ENCODE data around the gene ZNF268.
A peak's percentile ranks its signal among the peaks of the same experiment; 100 is the strongest.

Gene ZNF268

GRCh38 chr12:133181238-133181959 is at the start of gene ZNF268:
ZNF268 (plus strand) TSS chr12:133181495; CDS start chr12:133181998, 503 bp downstream.
- Histone ChIP-seq H3K36me3 (ENCODE audit: control insufficient read depth, insufficient read depth, low read length) (peaks cover 8% of the 10 kb centered on the region), H3K27me3 (ENCODE audit: control insufficient read depth, insufficient read depth, low read length) (no peaks in the 10 kb centered on the region), H3K4me3 (ENCODE audit: low read length) (peak within 1 kb of the TSS; percentile 95), H3K4me1 (ENCODE audit: control insufficient read depth, insufficient read depth, low read length) (peaks cover 10% of the 10 kb centered on the region), H3K9ac (ENCODE audit: low read length) (peak within 1 kb of the TSS; percentile 90), H3K9me3 (ENCODE audit: control insufficient read depth, low read length) (peaks cover 12% of the 10 kb centered on the region)

- Histone ChIP-seq H3K9ac (ENCODE audit: low read length) (no peak overlapping the region), H3K36me3 (ENCODE audit: control insufficient read depth, insufficient read depth, low read length) (no peaks in the 10 kb centered on the region), H3K4me3 (ENCODE audit: low read length) (no peak overlapping the region), H3K4me1 (ENCODE audit: control insufficient read depth, insufficient read depth, low read length) (no peaks in the 10 kb centered on the region), H3K27me3 (ENCODE audit: control insufficient read depth, insufficient read depth, low read length) (no peaks in the 10 kb centered on the region), H3K9me3 (ENCODE audit: control insufficient read depth, low read length) (peaks cover 16% of the 10 kb centered on the region)
Observed at GRCh38 chr12:133135747-133136146, 45.5 kb upstream of the ZNF268 start.

DNA sequence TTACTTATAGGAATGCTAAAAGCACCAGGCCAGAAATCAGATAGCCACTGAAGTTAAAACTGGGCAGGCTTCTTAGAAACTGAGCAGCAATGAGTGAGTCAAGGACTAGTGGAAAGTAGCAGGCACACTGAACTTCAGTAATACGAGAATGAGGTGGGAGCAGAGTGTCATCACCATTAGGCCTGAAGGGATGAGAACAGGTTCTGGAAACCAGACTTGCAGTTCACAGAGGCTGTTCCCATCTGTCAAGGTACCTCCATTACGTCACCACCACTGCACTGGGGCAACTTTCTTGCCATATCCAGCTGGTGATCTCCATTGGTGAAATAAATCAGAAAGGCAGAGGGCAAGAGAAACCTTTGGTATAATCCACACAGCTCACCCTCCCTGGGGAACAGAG is 35.3 kb upstream of the ZNF268 start:
- peaks cover 3% of the 10 kb centered on the region for H3K9me3 ChIP-seq (ENCODE audit: control insufficient read depth, low read length)
- no peaks in the 10 kb centered on the region for H3K36me3 ChIP-seq (ENCODE audit: control insufficient read depth, insufficient read depth, low read length)
- no peak overlapping the region for H3K4me3 ChIP-seq (ENCODE audit: low read length)

DNA sequence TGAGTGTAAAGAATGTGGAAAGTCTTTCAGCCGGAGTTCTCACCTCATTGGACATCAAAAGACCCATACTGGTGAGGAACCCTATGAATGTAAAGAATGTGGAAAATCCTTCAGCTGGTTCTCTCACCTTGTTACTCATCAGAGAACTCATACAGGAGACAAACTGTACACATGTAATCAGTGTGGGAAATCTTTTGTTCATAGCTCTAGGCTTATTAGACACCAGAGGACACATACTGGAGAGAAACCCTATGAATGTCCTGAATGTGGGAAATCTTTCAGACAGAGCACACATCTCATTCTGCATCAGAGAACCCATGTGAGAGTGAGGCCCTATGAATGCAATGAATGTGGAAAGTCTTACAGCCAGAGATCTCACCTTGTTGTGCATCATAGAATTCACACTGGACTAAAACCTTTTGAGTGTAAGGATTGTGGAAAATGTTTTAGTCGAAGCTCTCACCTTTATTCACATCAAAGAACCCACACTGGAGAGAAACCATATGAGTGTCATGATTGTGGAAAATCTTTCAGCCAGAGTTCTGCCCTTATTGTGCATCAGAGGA is 25.1 kb upstream of the ZNF268 start:
- H3K9me3 ChIP-seq (ENCODE audit: control insufficient read depth, low read length): peaks cover 17% of the 10 kb centered on the region
- no peak overlapping the region for H3K4me3 ChIP-seq (ENCODE audit: low read length)
- H3K4me1 ChIP-seq (ENCODE audit: control insufficient read depth, insufficient read depth, low read length): no peaks in the 10 kb centered on the region
- no peak overlapping the region for H3K9ac ChIP-seq (ENCODE audit: low read length)
- peaks cover 12% of the 10 kb centered on the region for H3K36me3 ChIP-seq (ENCODE audit: control insufficient read depth, insufficient read depth, low read length)
- H3K27me3 ChIP-seq (ENCODE audit: control insufficient read depth, insufficient read depth, low read length): no peaks in the 10 kb centered on the region

More for the DNA sequence above, 35.3 kb upstream of the ZNF268 start:
- Histone ChIP-seq H3K27me3 (ENCODE audit: control insufficient read depth, insufficient read depth, low read length) (no peaks in the 10 kb centered on the region), H3K4me1 (ENCODE audit: control insufficient read depth, insufficient read depth, low read length) (no peaks in the 10 kb centered on the region), H3K9ac (ENCODE audit: low read length) (no peak overlapping the region)

DNA sequence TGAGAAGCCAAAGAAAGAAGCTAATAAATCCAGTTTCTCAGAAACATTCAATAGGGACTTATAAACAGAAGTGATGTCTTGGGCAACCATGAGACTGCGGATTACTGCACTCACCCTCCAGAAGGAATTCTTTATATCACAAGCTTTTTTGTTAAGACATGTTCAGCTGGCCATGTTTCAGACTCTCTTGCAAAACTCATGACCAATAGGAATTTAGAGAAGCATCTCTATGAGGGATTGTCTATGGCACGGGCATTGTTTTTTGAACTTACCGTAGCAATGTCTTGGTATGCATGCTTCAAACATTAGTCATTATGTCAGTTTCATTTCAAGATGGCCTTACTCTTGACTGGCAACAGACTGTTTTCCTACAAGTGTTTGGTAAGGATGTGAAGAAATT is 15.5 kb upstream of the ZNF268 start:
- H3K9me3 ChIP-seq (ENCODE audit: control insufficient read depth, low read length): no peaks in the 10 kb centered on the region

DNA sequence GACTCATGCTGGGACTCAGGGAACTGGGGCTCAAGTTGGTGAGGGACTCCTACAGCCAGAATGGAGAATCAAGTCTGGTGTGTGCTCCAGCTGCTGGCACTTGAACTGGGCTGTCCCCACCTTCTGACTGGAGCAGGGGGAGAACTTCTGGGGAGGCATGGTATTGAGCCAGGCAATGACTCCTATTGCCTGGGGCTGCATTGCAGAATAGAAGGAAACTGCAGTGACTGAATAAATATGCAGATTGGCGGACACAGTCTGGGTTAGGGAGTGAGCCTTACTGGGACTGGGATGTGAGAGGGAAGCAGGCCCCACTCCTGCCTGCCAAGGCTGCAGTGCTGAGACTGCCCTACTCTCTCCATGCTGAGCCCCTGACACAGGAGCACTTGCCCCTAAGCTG is 8.8 kb upstream of the ZNF268 start:
- Histone ChIP-seq H3K36me3 (ENCODE audit: control insufficient read depth, insufficient read depth, low read length) (no peaks in the 10 kb centered on the region), H3K4me1 (ENCODE audit: control insufficient read depth, insufficient read depth, low read length) (no peaks in the 10 kb centered on the region), H3K4me3 (ENCODE audit: low read length) (no peak overlapping the region), H3K27me3 (ENCODE audit: control insufficient read depth, insufficient read depth, low read length) (no peaks in the 10 kb centered on the region), H3K9me3 (ENCODE audit: control insufficient read depth, low read length) (no peaks in the 10 kb centered on the region), H3K9ac (ENCODE audit: low read length) (no peak overlapping the region)

More for the DNA sequence above, 15.5 kb upstream of the ZNF268 start:
- Histone ChIP-seq H3K9ac (ENCODE audit: low read length) (no peak overlapping the region), H3K4me1 (ENCODE audit: control insufficient read depth, insufficient read depth, low read length) (no peaks in the 10 kb centered on the region), H3K4me3 (ENCODE audit: low read length) (no peak overlapping the region), H3K36me3 (ENCODE audit: control insufficient read depth, insufficient read depth, low read length) (no peaks in the 10 kb centered on the region), H3K27me3 (ENCODE audit: control insufficient read depth, insufficient read depth, low read length) (no peaks in the 10 kb centered on the region)

DNA sequence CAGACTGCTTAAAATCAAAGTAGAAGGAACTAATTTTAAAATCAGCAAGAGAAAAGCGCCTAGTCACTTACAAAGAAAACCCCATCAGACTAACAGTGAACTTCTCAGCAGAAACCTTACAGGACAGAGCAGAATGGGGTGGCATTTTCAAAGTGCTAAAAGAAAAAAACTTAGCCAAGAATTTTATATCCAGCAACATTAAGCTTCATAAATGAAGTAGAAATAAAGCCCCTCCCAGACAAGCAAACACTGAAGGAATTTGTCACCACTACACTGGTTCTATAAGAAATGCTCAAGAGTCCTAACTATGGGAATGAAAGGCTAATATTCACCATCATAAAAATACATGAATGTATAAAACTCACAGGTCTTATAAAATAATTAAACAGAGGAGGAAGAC is 6.4 kb upstream of the ZNF268 start:
- Histone ChIP-seq H3K36me3 (ENCODE audit: control insufficient read depth, insufficient read depth, low read length) (no peaks in the 10 kb centered on the region), H3K4me3 (ENCODE audit: low read length) (no peak overlapping the region), H3K9ac (ENCODE audit: low read length) (no peak overlapping the region), H3K27me3 (ENCODE audit: control insufficient read depth, insufficient read depth, low read length) (no peaks in the 10 kb centered on the region), H3K4me1 (ENCODE audit: control insufficient read depth, insufficient read depth, low read length) (no peaks in the 10 kb centered on the region), H3K9me3 (ENCODE audit: control insufficient read depth, low read length) (no peaks in the 10 kb centered on the region)

- Histone ChIP-seq H3K4me3 (ENCODE audit: low read length) (no peak overlapping the region), H3K36me3 (ENCODE audit: control insufficient read depth, insufficient read depth, low read length) (peaks cover 2% of the 10 kb centered on the region), H3K9me3 (ENCODE audit: control insufficient read depth, low read length) (peaks cover 5% of the 10 kb centered on the region), H3K4me1 (ENCODE audit: control insufficient read depth, insufficient read depth, low read length) (peaks cover 10% of the 10 kb centered on the region), H3K27me3 (ENCODE audit: control insufficient read depth, insufficient read depth, low read length) (no peaks in the 10 kb centered on the region), H3K9ac (ENCODE audit: low read length) (no peak overlapping the region)
Observed at GRCh38 chr12:133180669-133181068, 626 bp upstream of the ZNF268 start.

DNA sequence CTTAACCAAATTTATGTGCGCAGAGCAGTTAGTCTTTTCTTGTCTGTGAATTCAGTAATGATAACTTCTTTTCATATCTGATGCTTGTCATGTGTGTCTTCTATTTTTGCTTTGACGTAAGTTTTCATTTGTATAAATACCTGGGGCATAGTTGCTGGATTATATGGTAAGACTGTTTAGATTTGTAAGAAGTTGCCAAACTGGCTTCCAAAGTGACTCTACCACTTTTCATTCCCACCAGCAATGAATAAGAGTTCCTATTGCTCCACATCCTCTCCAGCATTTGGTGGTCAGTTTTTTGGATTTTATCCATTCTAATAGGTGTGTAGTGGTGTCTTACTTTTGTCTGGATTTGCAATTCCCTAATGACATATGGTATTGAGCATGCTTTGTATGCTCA is 8.9 kb downstream of the ZNF268 start:
- Histone ChIP-seq H3K4me1 (ENCODE audit: control insufficient read depth, insufficient read depth, low read length) (no peaks in the 10 kb centered on the region), H3K9ac (ENCODE audit: low read length) (no peak overlapping the region), H3K27me3 (ENCODE audit: control insufficient read depth, insufficient read depth, low read length) (no peaks in the 10 kb centered on the region), H3K4me3 (ENCODE audit: low read length) (no peak overlapping the region), H3K36me3 (ENCODE audit: control insufficient read depth, insufficient read depth, low read length) (peaks cover 40% of the 10 kb centered on the region), H3K9me3 (ENCODE audit: control insufficient read depth, low read length) (peaks cover 48% of the 10 kb centered on the region)

DNA sequence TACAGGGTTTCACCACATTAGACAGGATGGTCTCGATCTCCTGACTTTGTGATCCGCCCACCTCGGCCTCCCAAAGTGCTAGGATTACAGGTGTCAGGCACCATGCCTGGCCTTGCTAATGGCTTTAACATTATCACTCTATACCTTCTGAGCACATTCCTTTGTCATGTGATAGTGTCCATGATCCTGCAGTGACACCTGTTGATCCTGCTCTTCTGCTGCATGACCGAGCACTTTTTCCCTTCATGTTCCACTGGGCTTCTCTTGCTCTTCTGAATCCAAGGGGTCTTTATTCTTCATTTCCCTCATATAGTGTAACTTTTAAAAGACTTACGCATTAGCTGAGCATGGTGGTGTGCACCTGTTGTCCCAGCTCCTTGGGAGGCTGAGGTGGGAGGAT is 11.6 kb downstream of the ZNF268 start:
- peaks cover 28% of the 10 kb centered on the region for H3K36me3 ChIP-seq (ENCODE audit: control insufficient read depth, insufficient read depth, low read length)
- no peak overlapping the region for H3K9ac ChIP-seq (ENCODE audit: low read length)
- no peaks in the 10 kb centered on the region for H3K27me3 ChIP-seq (ENCODE audit: control insufficient read depth, insufficient read depth, low read length)
- H3K9me3 ChIP-seq (ENCODE audit: control insufficient read depth, low read length): peaks cover 41% of the 10 kb centered on the region
- H3K4me1 ChIP-seq (ENCODE audit: control insufficient read depth, insufficient read depth, low read length): no peaks in the 10 kb centered on the region
- H3K4me3 ChIP-seq (ENCODE audit: low read length): no peak overlapping the region

DNA sequence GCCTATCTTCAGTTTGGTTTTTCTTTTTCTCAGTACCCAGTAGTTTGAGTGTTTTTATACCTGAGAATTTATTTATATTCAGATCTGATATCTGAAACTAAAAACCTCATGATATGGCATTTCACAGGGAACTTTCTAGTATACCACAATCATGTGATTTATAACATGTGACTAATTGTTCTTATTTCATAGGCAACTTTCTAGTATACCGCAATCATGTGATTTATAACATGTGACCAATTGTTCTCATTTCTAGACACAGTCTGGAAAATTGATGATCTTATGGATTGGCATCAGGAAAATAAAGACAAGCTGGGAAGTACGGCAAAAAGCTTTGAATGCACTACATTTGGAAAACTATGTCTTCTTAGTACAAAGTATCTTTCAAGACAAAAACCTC is 20.6 kb downstream of the ZNF268 start:
- Histone ChIP-seq H3K36me3 (ENCODE audit: control insufficient read depth, insufficient read depth, low read length) (peaks cover 16% of the 10 kb centered on the region), H3K9me3 (ENCODE audit: control insufficient read depth, low read length) (peaks cover 54% of the 10 kb centered on the region), H3K27me3 (ENCODE audit: control insufficient read depth, insufficient read depth, low read length) (no peaks in the 10 kb centered on the region), H3K4me3 (ENCODE audit: low read length) (no peak overlapping the region), H3K4me1 (ENCODE audit: control insufficient read depth, insufficient read depth, low read length) (no peaks in the 10 kb centered on the region), H3K9ac (ENCODE audit: low read length) (no peak overlapping the region)

DNA sequence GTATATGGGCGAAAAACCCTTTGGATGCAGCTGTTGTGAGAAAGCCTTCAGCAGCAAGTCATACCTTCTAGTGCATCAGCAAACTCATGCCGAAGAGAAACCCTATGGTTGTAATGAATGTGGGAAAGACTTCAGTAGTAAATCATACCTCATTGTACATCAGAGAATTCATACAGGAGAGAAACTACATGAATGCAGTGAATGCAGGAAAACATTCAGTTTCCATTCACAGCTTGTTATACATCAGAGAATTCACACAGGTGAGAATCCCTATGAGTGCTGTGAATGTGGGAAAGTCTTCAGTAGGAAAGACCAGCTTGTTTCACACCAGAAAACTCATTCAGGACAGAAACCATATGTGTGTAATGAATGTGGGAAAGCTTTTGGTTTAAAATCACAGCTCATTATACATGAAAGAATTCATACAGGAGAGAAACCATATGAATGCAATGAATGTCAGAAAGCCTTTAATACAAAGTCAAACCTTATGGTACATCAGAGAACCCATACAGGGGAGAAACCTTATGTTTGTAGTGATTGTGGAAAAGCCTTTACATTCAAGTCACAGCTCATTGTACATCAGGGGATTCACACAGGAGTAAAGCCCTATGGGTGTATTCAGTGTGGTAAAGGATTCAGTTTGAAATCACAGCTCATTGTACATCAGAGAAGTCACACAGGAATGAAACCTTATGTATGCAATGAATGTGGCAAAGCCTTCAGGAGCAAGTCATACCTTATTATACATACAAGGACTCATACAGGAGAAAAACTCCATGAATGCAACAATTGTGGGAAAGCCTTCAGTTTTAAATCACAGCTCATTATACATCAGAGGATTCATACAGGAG is 21.4 kb downstream of the ZNF268 start:
- Histone ChIP-seq H3K4me1 (ENCODE audit: control insufficient read depth, insufficient read depth, low read length) (no peaks in the 10 kb centered on the region), H3K9me3 (ENCODE audit: control insufficient read depth, low read length) (peaks cover 54% of the 10 kb centered on the region), H3K4me3 (ENCODE audit: low read length) (peak overlapping the region; percentile 17), H3K36me3 (ENCODE audit: control insufficient read depth, insufficient read depth, low read length) (peaks cover 16% of the 10 kb centered on the region), H3K27me3 (ENCODE audit: control insufficient read depth, insufficient read depth, low read length) (no peaks in the 10 kb centered on the region), H3K9ac (ENCODE audit: low read length) (no peak overlapping the region)
